NCI-H82 (cell line): ENCODE results near the gene CNNM2.
A peak's percentile ranks its signal among the peaks of the same experiment; 100 is the strongest.
"Not testable (repeated sequence)": the region's sequence is repeated elsewhere in the genome, so short reads cannot be mapped to it uniquely, and the experiment has no call there.

ENCODE experiments used
- DNase-seq: peaks from one replicate; lab custom pipeline; 2025; lab: John Stamatoyannopoulos, UW

Gene CNNM2

DNA sequence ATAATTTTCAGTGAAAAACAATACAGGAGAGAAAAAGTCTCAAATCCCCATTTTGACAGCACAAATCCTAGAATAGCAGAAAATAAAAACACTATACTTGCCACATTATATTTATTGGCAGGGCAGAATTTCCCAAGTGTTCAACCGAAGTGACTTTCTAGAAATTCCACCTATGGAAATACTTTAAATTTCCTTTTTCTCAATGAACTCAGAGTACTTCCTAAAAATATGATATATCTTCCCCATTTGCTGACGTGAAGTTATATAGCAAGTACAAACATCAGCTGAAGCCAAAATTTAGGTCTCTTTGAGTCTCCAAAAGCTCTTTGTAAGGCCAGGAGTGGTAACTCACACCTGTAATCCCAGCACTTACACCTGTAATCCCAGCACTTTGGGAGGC lies 191.7 kb downstream of the CNNM2 start:
- DNase-seq = no peak

DNA sequence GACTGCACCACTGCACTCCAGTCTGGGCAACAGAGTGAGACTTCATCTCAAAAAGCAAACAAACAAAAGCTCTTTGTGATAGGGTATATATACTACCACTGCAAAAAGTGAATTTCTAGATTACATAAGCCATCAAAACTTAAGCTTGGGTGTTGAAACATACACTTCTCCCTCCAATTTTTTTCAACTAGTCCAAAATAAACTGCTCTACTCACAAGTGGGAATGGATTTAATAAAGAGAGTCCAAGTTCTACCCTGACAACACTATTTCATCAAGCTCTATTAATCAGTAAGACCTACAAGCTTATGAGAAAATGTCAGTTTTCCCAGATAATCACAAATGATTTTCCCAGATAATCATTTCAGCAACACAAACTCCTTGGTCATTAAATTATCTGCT lies 192.3 kb downstream of the CNNM2 start:
- DNase-seq = no peak

DNA sequence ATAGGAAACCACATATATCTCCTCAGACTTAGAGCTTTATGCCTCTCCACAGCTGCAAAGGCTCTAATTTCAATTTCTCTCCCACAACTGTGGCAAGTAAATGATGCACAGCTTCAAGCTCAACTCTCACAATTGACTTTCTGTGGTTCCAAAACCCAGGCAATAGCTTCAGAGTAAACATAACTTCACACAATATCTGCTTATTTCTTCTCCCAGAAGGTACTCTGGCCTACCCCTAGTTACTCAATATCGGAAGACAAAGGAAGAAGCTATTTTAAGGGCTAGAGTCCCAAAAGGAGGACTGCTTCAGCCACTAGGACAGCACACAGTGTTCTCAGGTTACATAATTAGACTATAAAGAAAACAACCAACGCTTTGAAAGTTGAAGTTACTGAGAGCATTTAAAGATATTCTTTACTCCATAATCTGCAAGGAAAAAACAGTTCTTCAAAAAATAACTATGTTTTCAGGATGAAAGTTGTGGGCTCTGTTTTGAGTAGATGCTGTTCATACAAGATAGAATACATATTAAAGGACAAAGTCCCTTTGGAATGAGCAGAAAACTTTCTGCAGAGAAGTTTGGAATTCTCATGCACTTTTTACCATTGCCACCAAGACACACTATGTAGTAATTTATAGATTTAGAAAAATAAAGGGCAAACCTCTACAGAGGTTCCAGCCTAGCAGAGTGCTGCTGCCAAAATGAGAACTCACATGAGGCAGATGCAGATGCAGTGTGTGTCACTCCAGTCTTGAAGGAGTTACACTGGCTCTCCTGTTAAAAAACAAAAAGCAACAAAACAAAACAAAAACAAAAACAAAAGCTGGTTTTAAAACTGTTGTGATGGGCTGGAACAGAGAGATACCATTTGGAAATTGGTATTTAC lies 193.2 kb downstream of the CNNM2 start:
- DNase-seq = no peak

DNA sequence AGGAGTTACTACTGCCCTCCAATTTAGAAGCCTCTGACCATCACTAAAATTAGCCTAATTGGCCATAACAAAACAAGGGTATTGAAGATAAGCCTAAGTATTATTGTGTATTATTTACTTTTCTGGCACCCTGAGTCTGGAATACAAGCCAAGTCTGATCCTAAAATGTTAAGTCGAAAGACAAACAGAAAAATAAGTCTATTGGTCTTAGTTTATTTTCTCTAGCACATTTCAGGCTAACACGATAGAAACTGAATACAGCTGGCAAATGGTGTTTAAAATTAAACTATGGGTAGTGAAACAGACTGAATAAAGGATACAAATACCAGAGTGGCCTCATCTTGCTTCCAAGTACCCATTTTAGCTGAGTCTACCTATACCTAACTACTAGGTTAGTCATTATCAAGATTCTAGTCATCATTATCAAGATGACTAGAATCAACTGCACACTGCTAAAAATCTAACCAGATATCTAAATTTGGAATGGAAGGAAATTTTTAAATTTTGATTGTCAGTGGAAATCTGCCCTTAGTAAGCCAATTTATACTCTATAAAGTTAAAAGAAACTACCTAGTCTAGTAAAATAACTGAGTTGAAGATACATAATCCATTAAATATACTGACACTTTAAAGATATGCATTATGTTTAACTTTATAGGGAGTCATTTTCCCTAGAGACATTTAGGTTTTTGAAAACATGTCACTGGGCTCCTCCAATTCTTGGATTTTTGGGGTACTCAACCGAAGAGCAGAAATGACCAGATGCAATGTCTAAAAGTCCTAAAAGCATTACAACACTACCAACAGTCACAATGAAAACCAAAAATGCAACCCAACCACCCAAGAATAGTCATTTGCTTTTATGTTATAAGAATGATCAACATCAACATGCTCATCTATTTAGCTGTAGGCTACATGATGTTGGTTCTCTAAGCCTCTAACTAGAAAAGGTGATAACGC lies 194.1 kb downstream of the CNNM2 start:
- DNase-seq = no peak

DNA sequence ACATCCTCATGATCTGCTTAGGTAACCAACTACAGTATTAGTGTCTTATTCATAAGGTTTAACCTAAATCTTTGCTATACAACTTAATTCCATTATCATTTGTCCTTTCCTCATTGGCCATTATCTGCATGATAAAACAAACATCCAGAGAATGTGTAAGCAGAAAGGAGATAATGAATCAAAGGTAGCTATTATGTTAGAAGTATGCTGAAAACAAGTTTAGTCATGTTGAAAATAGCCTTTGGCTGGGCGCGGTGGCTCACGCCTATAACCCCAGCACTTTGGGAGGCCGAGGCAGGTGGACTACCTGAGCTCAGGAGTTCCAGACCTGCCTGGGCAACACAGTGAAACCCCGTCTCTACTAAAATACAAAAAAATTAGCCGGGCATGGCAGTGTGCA lies 196.8 kb downstream of the CNNM2 start:
- DNase-seq = no peak

DNA sequence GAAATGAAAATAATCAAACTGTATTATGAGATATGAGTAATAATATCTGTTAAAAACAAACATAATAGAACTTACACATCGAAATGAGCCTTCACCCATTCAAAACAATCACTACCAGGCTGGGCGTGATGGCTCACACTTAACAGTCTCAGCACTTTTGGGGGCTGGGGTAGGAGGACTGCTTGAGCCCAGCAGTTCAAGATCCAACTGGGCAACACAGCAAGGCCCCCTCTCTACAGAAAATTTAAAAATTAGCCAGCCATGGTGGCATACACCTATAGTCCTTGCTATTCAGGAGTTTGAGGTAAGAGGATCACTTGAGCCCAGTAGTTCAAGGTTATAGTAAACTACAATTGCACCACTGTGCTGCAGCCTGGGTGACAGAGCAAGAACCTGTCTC lies 199.2 kb downstream of the CNNM2 start:
- no peak for DNase-seq

DNA sequence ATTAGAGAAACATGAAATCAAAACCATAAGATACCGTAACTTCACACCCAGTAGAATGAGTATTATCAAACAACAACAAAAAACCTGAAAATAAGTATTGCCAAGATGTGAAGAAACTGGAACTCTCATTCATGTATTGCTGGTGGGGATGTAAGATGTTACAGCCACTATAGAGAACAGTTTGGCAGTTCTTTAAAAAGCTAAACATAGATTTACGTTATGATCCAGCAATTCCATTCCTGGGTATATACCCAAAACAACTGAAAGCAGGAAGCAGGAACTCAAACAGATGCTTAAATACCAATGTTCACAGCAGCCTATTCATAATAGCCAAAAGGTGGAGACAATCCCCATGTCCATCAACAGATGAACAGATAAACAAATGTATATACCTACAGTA lies 202.5 kb downstream of the CNNM2 start:
- no peak for DNase-seq

DNA sequence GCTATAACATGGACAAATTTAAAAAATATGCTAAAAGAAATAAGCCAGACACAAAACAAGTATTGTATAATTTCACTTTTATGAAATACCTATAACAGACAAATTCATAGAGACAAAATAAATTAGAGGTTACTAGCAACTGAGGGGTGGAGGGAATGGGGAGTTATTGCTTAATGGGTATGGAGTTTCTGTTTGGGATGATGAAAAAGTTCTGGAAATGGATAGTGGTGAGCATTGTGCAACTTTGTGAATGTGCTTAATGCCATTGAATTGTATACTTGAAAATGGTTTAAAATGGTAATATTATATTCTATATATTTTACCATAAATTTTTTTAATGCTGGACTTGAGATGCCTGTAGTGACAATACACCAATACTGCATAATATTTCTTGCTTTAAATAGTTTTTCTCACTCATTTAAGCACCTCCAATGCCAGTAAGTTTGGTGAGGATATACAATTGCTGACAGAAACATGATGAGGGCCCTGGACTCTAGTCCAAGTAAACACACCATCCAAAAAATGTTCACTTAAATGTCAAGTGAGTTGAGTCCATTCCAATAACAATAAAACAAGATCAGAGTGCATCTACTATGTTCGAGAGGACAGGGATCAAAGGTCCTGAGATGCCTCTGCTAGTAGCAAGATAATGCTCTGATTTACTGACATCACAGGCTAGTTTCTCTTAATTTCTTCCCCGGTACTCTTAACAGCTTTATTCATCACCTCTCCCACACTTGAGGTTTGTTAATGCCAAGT lies 203.1 kb downstream of the CNNM2 start:
- peak; percentile 37 for DNase-seq

DNA sequence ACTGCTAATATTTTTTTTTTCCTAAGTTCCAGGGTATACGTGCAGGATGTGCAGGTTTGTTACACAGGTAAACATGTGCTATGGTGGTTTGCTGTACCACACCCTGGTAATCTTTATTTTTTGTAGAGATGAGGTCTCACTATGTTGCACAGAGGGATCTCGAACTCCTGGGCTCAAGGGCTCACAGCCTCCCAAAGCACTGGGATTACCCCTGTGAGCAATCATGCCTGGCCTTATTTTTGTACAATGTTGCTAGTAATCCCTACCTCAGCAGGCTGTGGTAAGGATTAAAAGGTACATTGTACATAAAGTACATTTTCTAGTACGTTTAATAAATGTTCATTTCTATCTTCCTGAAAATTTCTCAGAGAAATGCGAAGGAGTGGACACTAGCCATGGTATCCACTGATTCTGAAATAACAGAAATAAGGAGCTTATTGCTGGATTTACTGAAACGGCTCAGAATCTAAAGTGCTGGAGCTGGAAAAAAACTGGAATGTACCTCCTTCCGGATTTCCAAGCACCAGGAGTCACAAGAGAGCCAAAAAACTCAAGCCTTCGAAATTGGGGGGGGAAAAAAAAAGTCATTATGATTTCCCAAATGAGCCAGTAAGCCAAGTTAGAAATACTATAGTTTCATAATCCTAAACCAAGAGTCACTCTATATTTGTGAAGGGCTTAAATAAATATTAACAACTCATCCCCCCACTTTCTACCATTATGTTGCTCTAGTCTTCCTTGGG lies 205.4 kb downstream of the CNNM2 start:
- peak; percentile 74 for DNase-seq

DNA sequence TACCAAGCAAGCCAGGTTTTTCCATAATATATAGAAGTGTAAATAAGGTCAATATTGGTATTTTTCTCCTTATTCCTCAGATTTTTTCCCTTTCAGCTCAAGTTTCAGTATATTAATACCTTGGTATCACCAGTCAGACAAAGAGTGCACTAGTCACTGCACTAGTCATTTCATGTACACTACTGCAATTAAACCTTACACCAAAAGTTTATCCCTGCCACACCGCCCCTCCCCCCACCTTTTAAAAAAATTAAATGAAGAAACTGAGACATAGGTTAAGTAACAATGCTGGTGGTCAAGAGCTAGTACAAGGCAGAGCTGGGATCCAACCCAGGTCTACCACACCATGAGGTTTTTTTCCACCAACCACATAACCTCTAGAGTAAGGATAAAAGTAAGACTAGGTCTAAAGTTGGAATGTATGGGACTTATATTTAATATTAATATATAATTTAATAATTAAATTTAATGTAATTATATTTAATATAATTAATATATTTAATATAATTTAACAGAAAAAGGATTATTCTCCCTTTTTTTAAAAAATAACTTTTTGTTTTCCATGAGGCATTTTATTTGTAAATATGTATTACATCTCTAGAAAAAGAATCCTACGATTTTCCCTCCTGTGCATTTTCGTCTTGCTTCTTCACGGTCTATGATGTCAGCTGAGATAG lies 206.5 kb downstream of the CNNM2 start:
- DNase-seq = peak; percentile 51

DNA sequence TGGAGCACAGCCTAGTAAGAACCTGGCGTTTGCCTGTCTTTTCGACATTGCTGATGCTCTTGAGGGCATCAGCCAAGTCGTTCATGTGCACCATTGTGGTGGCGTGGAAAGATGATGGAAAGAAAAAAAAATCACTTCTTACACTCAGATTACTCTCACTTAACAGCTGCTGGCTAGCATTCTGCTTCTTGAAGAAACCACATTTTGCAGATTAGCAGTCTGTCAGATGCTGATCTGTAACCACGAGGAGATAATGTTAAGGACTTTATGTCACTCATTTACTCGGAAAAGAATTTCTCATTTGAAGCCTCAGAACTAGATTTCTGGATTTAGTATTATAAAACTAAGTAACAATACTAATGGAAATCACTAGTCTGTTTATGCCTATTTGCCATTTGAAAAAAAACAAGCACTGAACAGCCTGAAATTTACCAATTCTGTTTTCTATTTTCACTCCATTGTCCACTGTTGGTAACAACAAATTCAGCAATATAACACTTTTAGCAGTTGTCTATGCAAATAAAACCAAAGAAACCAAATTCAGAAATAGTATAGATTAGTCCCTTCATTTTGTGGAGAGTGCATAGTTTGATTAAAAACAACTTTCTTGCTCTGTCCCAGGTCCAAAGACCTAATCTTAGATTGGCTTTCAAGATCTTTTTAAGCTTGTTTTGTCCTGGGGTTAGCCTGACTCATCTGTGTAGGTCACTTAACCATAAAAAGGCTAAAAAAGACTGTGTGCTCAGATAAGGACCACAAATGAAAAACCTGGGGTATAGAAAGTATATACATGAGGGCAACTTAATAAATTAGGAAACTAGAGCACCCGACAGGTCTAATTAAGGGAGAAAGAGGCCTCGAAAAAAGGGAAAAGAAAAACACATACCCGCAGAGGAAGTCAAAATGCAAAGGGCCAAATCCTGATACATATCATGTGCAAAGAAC lies 207.5 kb downstream of the CNNM2 start:
- peak; percentile 92 for DNase-seq

DNA sequence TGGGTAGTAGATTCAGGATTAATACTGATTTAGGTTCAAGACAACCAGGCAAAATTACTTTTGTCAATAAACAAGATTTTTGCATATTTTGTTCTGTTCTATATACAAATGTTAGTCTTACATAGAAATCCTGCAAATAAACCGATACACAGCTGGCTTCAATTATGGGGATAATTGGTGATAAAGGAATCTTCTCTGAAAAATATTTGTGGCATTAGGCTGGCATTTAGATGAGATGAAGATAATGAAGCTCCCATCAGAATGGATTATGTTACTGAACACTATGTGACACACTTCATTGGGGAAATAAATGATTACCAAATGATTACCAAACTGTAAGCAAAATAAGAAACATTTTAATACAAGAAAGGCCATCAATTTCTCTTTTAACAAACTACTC lies 209.1 kb downstream of the CNNM2 start:
- peak; percentile 37 for DNase-seq

DNA sequence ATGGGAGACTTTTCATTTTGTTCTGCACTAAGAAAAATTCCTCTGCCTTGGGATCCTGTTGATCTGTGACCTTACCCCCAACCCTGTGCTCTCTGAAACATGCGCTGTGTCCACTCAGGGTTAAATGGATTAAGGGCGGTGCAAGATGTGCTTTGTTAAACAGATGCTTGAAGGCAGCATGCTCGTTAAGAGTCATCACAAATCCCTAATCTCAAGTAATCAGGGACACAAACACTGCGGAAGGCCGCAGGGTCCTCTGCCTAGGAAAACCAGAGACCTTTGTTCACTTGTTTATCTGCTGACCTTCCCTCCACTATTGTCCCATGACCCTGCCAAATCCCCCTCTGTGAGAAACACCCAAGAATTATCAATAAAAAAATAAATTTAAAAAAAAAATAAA lies 212.1 kb downstream of the CNNM2 start:
- not testable (repeated sequence) for DNase-seq

DNA sequence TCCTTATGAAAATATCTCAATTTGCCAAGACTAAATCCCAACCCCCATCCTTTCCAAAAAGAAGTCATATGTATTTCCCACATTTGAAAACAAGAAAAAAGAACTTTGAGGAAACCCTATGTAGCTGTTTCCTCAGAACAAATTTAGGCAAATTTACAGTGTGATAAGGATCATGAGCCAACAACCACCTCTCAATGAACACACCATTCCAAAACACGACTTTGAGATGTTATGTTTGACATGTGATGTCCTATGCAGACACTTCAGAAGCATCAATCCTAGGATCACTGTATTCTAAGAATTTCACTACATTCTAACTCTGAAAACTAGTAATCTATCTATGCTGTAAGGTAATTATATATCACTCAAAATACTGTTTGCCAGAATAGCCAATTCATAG lies 212.8 kb downstream of the CNNM2 start:
- DNase-seq = no peak

DNA sequence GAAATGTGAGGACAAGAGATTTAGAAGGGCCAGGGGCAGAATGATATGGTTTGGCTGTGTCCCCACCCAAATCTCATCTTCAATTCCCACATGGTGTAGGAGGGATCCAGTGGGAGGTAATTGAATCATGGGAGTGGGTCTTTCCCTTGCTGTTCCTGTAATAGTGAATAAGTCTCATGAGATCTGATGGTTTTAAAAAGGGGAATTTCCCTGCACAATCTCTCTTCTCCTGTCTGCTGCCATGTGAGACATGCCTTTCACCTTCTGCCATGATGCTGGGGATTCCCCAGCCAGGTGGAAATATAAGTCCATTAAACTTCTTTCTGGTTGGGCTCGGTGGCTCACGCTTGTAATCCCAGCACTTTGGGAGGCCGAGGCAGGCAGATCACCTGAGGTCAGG lies 217.1 kb downstream of the CNNM2 start:
- not testable (repeated sequence) for DNase-seq

DNA sequence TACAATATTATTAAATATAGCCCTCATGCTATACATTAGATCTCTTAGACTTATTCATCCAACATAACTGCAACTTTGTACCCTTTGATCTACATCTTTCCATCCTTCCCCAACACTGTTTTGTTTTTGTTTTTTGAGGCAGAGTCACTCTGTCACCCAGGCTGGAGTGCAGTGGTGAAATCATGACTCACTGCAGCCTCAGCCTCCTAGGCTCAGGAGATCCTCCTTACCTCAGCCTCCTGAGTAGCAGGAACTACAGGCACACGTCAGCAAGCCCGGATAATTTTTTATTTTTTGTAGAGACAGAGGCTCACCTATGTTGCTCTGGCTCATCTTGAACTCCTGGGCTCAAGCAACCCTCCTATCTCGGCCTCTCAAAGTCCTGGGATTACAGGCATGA lies 221.7 kb downstream of the CNNM2 start:
- DNase-seq = no peak
